Heart left ventricle (tissue), 13 donors: ENCODE results near the gene OOEP.

Source experiments
- POLR2A ChIP-seq, 2 donors: fragments of 450-650 bp; IDR thresholded peaks; one replicate each; pipeline ENCODE4 v1.6.1; 2017; ENCODE audit warnings: antibody characterized with exemption in 2 of 2, mild to moderate bottlenecking in 2 of 2, moderate library complexity in 2 of 2
- TF ChIP-seq, protein P1 (sequence below), 12 donors: fragments of 200-600 bp; sonication (generic) in 4 of 12; IDR thresholded peaks; one replicate each; pipeline versions ENCODE4 v1.5.0 to v1.8.0; 2018 to 2022; ENCODE audit warnings: antibody characterized with exemption in 12 of 12, mild to moderate bottlenecking in 5 of 12
- donor health status: ischemic (EF 13 %, LVEDD 7.1; RV severe dilation, severe dysfunction).
- donor health status: DM: no; HTN: yes; CAD: no.
- donor health status: DM: no; HTN: no; CAD: no.
- donor health status: ischemic (EF 25% LVEDD 6.9; RV normal size, moderate dysfunction).
- donor health status: ischemic (EF 25% LVEDD 5.7; RV mildly dilated, moderate dysfunction).
- donor health status: ischemic (EF 35%, LVEDD 5.7; RV mildly dilated, moderate dysfunction).
- donor health status: nonischemic (EF 11% LVEDD 7.7; RV severe dilation, severe dysfunction).
- donor health status: DM: yes; HTN: yes; CAD: no.
- donor health status: PGD.
- donor health status: ischemic (EF 29% LVEDD 5.4; RV normal size, mild dysfunction).
- donor health status: nonischemic (EF 23%, LVEDD 6.1; RV moderate dilation, normal function).

DNA sequence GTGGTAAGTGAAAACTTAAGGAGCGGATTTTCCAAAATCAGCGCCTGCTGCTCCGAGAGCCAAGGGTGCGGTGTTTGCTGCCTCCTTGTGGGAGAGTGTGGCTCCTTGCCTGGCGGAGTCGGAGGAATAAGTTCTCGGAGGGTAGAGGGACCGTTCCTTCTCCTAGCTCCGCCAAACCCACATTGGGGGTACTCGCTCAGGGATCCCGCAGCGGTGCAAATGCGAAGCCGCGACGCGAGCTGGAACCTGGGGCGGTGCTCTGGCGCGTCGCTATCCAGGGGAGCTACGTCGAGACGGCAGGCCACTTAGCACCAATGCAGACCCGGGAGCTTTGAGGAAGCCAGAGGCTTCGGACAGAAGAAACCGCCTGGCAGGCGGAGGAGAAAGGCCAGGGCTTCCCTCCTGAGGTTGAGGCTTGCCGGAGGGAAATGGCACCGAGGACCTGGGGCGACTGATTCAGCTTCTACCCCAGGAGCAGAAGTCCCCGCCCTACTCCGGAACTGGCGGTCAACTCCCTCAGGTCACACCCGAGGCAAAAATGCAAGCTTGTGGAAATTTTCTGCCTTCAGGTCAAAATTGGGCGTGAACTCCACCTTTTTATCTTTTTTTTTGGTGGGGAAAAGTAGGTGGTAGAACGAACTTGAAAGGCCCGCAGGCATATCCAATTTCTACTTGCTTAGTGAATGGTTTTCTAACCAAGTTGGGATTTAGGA is 19.3 kb upstream of the OOEP start:
- no peak for TF ChIP-seq POLR2A (IDR thresholded peaks at IDR 0.05)
- TF ChIP-seq, protein P1, sequence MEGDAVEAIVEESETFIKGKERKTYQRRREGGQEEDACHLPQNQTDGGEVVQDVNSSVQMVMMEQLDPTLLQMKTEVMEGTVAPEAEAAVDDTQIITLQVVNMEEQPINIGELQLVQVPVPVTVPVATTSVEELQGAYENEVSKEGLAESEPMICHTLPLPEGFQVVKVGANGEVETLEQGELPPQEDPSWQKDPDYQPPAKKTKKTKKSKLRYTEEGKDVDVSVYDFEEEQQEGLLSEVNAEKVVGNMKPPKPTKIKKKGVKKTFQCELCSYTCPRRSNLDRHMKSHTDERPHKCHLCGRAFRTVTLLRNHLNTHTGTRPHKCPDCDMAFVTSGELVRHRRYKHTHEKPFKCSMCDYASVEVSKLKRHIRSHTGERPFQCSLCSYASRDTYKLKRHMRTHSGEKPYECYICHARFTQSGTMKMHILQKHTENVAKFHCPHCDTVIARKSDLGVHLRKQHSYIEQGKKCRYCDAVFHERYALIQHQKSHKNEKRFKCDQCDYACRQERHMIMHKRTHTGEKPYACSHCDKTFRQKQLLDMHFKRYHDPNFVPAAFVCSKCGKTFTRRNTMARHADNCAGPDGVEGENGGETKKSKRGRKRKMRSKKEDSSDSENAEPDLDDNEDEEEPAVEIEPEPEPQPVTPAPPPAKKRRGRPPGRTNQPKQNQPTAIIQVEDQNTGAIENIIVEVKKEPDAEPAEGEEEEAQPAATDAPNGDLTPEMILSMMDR (IDR thresholded peaks at IDR 0.05): peak; percentile 21 to 75 (median 50)
